A673 (cell line): Measurements from ENCODE around the gene ATG9A. TPM values are rescaled to one million over a fixed set of nuclear protein-coding genes. Genes with fewer than 3 reads are reported as not detected.

Experiments
- total RNA-seq: library from RNA; stranded (reverse); gene quantifications from 2 replicates; pipeline ENCODE4 v1.2.3, GENCODE V29; 2021

Gene ATG9A
- total RNA-seq, 1 experiment from 2014 or later = 50.0 TPM

Other genes with a start within 250 kb of the ATG9A start
- gene FEV, start 244.5 kb downstream of the ATG9A start, total RNA-seq = 8.0 and 12.6 TPM in 2 replicates
- 1.1 and 1.3 TPM in 2 replicates for gene CRYBA2, start 236.2 kb downstream of the ATG9A start, total RNA-seq
- gene CFAP65, start 188.1 kb downstream of the ATG9A start, total RNA-seq = 0.13 and 0.83 TPM in 2 replicates
- gene IHH, start 168.7 kb downstream of the ATG9A start, total RNA-seq = 0.15 TPM in 2 replicates
- gene NHEJ1, start 68.8 kb downstream of the ATG9A start, total RNA-seq = 16.6 and 18.0 TPM in 2 replicates
- 1.9 and 2.2 TPM in 2 replicates for gene SLC23A3, start 59.6 kb downstream of the ATG9A start, total RNA-seq
- gene CNPPD1, start 52.7 kb downstream of the ATG9A start, total RNA-seq = 38.0 and 40.3 TPM in 2 replicates
- 53.1 and 59.0 TPM in 2 replicates for gene RETREG2, start 51.4 kb downstream of the ATG9A start, total RNA-seq
- gene ZFAND2B, start 22.9 kb downstream of the ATG9A start, total RNA-seq = 20.0 and 23.7 TPM in 2 replicates
- gene ABCB6, start 10.7 kb downstream of the ATG9A start, total RNA-seq = 87.7 and 101 TPM in 2 replicates
- gene ANKZF1, start 170 bp upstream of the ATG9A start, total RNA-seq = 30.6 and 39.1 TPM in 2 replicates
- gene GLB1L, start 15.8 kb upstream of the ATG9A start, total RNA-seq = 6.9 and 8.4 TPM in 2 replicates
- 22.0 and 27.6 TPM in 2 replicates for gene STK16, start 15.8 kb upstream of the ATG9A start, total RNA-seq
- gene TUBA4B, start 23.6 kb upstream of the ATG9A start, total RNA-seq = not detected in 2 replicates
- 62.9 and 68.0 TPM in 2 replicates for gene TUBA4A, start 24.3 kb upstream of the ATG9A start, total RNA-seq
- 24.4 and 24.6 TPM in 2 replicates for gene DNAJB2, start 49.7 kb upstream of the ATG9A start, total RNA-seq
- 0.30 TPM in 1 of 2 replicates, not detected in the other for gene PTPRN, start 79.8 kb upstream of the ATG9A start, total RNA-seq
- gene RESP18, start 103.1 kb upstream of the ATG9A start, total RNA-seq = not detected in 2 replicates
- 69.2 and 83.0 TPM in 2 replicates for gene DNPEP, start 158.3 kb upstream of the ATG9A start, total RNA-seq
- not detected in 2 replicates for gene DES, start 188.7 kb upstream of the ATG9A start, total RNA-seq
- gene SPEG, start 205.2 kb upstream of the ATG9A start, total RNA-seq = 8.4 and 15.7 TPM in 2 replicates